ENCODE measurements around the gene OTOS. TPM values are rescaled to one million over a fixed set of nuclear protein-coding genes. Genes with fewer than 3 reads are reported as not detected.

Gene OTOS
- total RNA-seq, 2 experiments from 2014 or later: not detected

DNA sequence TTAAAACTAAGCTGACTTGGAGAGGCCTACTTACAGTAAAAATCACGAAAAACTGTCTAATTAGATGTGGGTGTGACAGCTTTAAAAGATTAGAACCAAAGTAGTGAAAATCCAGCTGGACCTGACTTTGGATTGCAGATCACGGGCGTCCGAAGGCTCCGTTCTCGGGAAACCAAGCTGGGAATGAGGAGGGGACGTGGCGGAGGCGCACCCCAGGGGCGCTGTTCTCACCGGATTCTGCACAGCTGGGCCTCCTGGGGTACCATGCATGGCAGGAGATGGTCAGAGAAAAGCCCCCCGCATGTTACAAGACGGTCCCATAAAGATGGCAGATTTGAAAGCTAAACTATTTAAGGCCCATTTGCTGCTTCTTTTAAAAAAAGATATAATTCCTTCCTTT lies 5.0 kb upstream of the OTOS start:
- no peaks in the 10 kb centered on the region for H3K27me3 Mint-ChIP-seq (ENCODE audit: low read depth)
- ChIA-PET CTCF (interaction anchor here (1.2 to 4.9 kb wide), 2 partner anchors 83 to 86 kb away, joined by 3 to 73 read pairs; no protein-coding TSS in a partner anchor), POLR2A (no interaction called here)
- no peak overlapping the region for H3K4me3 Mint-ChIP-seq
- H3K36me3 Mint-ChIP-seq (ENCODE audit: low read depth): no peaks in the 10 kb centered on the region
- no peak overlapping the region for H3K27ac Mint-ChIP-seq
- ATAC-seq (no peak), DNase-seq (no peak)
- H3K4me1 Mint-ChIP-seq (ENCODE audit: low read depth): no peaks in the 10 kb centered on the region
- H3K9me3 Mint-ChIP-seq (ENCODE audit: insufficient read depth): no peaks in the 10 kb centered on the region

DNA sequence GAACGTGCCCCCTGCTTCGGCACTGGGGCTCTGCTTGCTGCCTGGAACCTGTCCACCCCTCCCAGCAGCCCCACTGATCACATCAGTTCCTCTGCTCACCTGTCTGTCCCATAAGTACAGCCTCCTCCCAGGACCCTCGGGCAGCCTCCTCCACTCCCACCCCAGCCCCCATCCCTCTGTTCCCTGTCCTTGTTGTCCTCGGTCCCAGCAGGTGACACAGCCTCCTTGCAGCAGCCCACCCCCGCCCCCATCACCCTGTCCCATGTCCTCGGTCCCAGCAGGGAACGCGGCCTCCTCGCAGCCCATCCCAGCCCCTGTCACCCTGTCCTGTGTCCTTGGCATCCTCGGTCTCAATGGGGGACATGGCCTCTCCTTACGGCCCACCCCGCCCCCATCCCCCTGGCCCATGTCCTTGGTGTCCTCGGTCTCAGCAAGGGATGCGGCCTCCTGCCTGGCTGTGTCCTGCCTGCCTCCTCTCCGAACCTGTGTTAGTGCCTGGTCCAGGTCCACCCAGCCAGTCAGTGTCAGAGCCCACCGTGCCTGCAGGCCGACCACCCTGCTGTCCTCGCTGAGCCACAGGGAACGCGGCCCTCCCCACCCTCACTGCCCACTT lies 4.3 kb upstream of the OTOS start:
- Mint-ChIP-seq H3K36me3 (ENCODE audit: low read depth) (no peaks in the 10 kb centered on the region), H3K4me3 (no peak overlapping the region), H3K27ac (no peak overlapping the region), H3K9me3 (ENCODE audit: insufficient read depth) (no peaks in the 10 kb centered on the region), H3K27me3 (ENCODE audit: low read depth) (no peaks in the 10 kb centered on the region), H3K4me1 (ENCODE audit: low read depth) (no peaks in the 10 kb centered on the region)
- CTCF ChIA-PET: interaction anchor here (0.8 to 4.9 kb wide), 6 partner anchors 8 to 210 kb away, joined by 3 to 73 read pairs (median 6); no protein-coding TSS in a partner anchor
- ATAC-seq (no peak), DNase-seq (no peak)
- POLR2A ChIA-PET: no interaction called here

DNA sequence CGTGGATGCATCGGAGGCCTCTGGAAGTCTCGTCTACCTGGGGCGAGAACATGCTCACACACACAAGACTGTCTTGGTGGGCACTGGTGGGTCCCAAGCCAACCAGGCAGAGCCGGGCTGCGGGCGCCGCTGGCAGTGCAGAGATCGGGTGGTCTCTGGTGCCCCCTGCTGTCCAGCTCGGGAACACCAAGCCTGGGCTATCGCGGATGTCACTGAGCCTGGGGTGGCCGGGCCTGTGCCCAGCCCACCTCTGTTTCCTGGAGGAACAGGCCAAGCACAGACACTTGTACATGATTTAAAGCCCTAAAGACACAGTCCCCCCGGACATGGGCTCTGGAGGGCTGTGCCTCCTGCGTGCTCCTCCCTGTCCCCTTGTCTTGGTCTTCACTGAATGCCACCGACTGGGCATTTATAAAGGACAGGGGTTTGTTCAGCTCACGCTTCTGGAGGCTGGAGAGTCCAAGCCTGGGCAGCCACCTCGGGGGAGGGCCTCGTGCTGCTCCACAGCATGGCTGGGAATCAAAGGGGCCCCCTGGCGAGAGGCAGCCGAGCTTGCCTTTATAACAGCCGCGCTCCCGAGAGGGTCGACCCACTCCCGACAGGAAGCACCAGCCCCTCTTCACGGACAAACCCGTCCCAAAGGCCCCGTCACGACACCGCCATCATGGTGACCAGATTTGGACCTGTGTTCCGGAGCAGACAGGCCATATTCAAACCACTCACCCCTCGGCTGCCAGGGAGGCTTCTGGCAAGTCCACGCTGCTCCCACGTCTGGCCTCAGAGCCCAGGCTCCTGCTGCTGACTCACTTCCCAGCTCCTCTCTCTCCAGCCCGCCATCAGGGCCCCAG lies 3.6 kb upstream of the OTOS start:
- H3K4me1 Mint-ChIP-seq (ENCODE audit: low read depth): no peaks in the 10 kb centered on the region
- ATAC-seq (peak; percentile 93), DNase-seq (peak; percentile 84)
- H3K27me3 Mint-ChIP-seq (ENCODE audit: low read depth): no peaks in the 10 kb centered on the region
- no peaks in the 10 kb centered on the region for H3K36me3 Mint-ChIP-seq (ENCODE audit: low read depth)
- POLR2A ChIA-PET: no interaction called here
- H3K4me3 Mint-ChIP-seq: no peak overlapping the region
- no peak overlapping the region for H3K27ac Mint-ChIP-seq
- H3K9me3 Mint-ChIP-seq (ENCODE audit: insufficient read depth): no peaks in the 10 kb centered on the region
- CTCF ChIA-PET: interaction anchor here (0.8 to 4.9 kb wide), 9 partner anchors 9 to 210 kb away, joined by 3 to 73 read pairs (median 5); no protein-coding TSS in a partner anchor

DNA sequence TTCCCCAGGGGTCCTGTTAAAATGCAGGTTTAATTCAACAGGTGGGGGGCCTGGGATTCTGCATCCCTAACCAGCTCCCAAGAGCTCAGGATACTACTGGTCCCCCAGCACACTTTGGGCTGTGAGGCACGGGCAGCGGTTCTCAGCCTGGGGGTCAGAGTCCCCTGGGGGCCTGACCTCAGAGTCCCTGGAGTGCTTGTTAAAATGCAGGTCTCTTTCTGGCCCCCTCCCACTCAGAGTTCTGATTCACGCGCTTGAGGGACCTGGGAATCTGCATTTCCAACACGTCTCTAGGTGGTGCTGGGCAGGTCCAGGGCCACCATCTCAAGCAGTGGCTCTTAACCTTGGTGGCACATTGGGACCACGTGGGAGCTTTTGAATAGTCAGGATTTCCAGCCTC lies 2.8 kb upstream of the OTOS start:
- no peak for DNase-seq
- no peak for ATAC-seq
- CTCF ChIA-PET: interaction anchor here (1.2 to 4.9 kb wide), 7 partner anchors 10 to 209 kb away, joined by 3 to 73 read pairs (median 5); no protein-coding TSS in a partner anchor

GRCh38 chr2:240142859-240143258 lies 2.4 kb upstream of the OTOS start:
- no peak for ATAC-seq
- H3K27ac Mint-ChIP-seq: no peak overlapping the region
- H3K36me3 Mint-ChIP-seq (ENCODE audit: low read depth): no peaks in the 10 kb centered on the region
- CTCF ChIA-PET: interaction anchor here (1.3 to 4.9 kb wide), 5 partner anchors 10 to 121 kb away, joined by 3 to 73 read pairs (median 6); no protein-coding TSS in a partner anchor
- no peaks in the 10 kb centered on the region for H3K4me1 Mint-ChIP-seq (ENCODE audit: low read depth)
- POLR2A ChIA-PET: no interaction called here
- H3K4me3 Mint-ChIP-seq: no peak overlapping the region
- no peaks in the 10 kb centered on the region for H3K27me3 Mint-ChIP-seq (ENCODE audit: low read depth)
- no peaks in the 10 kb centered on the region for H3K9me3 Mint-ChIP-seq (ENCODE audit: insufficient read depth)
- DNase-seq: no peak

More for the DNA sequence above, 2.8 kb upstream of the OTOS start:
- Mint-ChIP-seq H3K36me3 (ENCODE audit: low read depth) (no peaks in the 10 kb centered on the region), H3K27ac (no peak overlapping the region), H3K9me3 (ENCODE audit: insufficient read depth) (no peaks in the 10 kb centered on the region), H3K4me3 (no peak overlapping the region), H3K4me1 (ENCODE audit: low read depth) (no peaks in the 10 kb centered on the region), H3K27me3 (ENCODE audit: low read depth) (no peaks in the 10 kb centered on the region)
- POLR2A ChIA-PET: no interaction called here

- Mint-ChIP-seq H3K27me3 (ENCODE audit: low read depth) (no peaks in the 10 kb centered on the region), H3K36me3 (ENCODE audit: low read depth) (no peaks in the 10 kb centered on the region), H3K4me1 (ENCODE audit: low read depth) (no peaks in the 10 kb centered on the region), H3K27ac (no peak overlapping the region), H3K4me3 (no peak overlapping the region), H3K9me3 (ENCODE audit: insufficient read depth) (no peaks in the 10 kb centered on the region)
- ATAC-seq (no peak), DNase-seq (no peak)
- POLR2A ChIA-PET: no interaction called here
- CTCF ChIA-PET: interaction anchor here (1.3 to 4.9 kb wide), 4 partner anchors 9 to 121 kb away, joined by 3 to 73 read pairs (median 5); no protein-coding TSS in a partner anchor
Observed at GRCh38 chr2:240142256-240142775, 1.9 kb upstream of the OTOS start.

- Mint-ChIP-seq H3K27me3 (ENCODE audit: low read depth) (no peaks in the 10 kb centered on the region), H3K27ac (no peak overlapping the region), H3K9me3 (ENCODE audit: insufficient read depth) (no peaks in the 10 kb centered on the region), H3K4me3 (no peak overlapping the region), H3K36me3 (ENCODE audit: low read depth) (no peaks in the 10 kb centered on the region), H3K4me1 (ENCODE audit: low read depth) (peaks cover 4% of the 10 kb centered on the region)
- ChIA-PET CTCF (interaction anchor here (2.5 to 4.9 kb wide), 2 partner anchors 9 to 79 kb away, joined by 6 to 73 read pairs; no protein-coding TSS in a partner anchor), POLR2A (no interaction called here)
- no peak for DNase-seq
- ATAC-seq: no peak
Observed at GRCh38 chr2:240141736-240142135, 1.3 kb upstream of the OTOS start.

DNA sequence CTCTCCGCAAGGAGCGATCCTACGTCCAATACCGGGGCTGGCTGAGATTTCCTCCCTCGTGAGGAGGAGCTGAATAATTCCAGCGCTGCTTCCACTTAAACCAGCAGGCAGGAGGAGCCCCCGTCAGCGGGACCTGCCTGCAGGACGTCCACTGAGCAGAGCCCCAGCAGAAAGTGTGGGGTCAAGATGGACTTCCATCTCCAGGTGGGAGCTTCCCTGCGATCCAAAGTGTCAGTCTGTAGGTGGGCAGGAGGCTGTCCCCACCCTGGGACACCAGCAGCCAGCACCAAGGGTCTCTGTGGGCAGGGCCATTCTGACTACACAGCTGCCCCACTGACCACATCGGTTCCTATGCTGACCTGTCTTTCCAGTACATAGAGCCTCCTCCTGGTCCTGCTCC lies 462 bp upstream of the OTOS start:
- ChIA-PET CTCF (no interaction called here), POLR2A (no interaction called here)
- no peak for DNase-seq
- peaks cover 9% of the 10 kb centered on the region for H3K4me1 Mint-ChIP-seq (ENCODE audit: low read depth)
- H3K36me3 Mint-ChIP-seq (ENCODE audit: low read depth): no peaks in the 10 kb centered on the region
- H3K4me3 Mint-ChIP-seq: no peak overlapping the region
- no peak for ATAC-seq
- no peaks in the 10 kb centered on the region for H3K27me3 Mint-ChIP-seq (ENCODE audit: low read depth)
- H3K9me3 Mint-ChIP-seq (ENCODE audit: insufficient read depth): no peaks in the 10 kb centered on the region
- no peak overlapping the region for H3K27ac Mint-ChIP-seq

GRCh38 chr2:240139666-240140393 lies 628 bp downstream of the OTOS start:
- DNase-seq (no peak), ATAC-seq (no peak)
- no peaks in the 10 kb centered on the region for H3K27me3 Mint-ChIP-seq (ENCODE audit: low read depth)
- POLR2A ChIA-PET: no interaction called here
- H3K36me3 Mint-ChIP-seq (ENCODE audit: low read depth): no peaks in the 10 kb centered on the region
- CTCF ChIA-PET: interaction anchor here (1.0 kb wide), 1 partner anchor 79 kb away, joined by 10 read pairs; no protein-coding TSS in a partner anchor
- H3K27ac Mint-ChIP-seq: no peak overlapping the region
- H3K9me3 Mint-ChIP-seq (ENCODE audit: insufficient read depth): no peaks in the 10 kb centered on the region
- peaks cover 18% of the 10 kb centered on the region for H3K4me1 Mint-ChIP-seq (ENCODE audit: low read depth)
- H3K4me3 Mint-ChIP-seq: no peak overlapping the region

- H3K27ac Mint-ChIP-seq: peak overlapping the region; percentile 37
- CTCF ChIA-PET: interaction anchor here (0.6 to 1.0 kb wide), 2 partner anchors 18 to 78 kb away, joined by 3 to 10 read pairs; no protein-coding TSS in a partner anchor
Observed at GRCh38 chr2:240139011-240139441, 1.4 kb downstream of the OTOS start.

DNA sequence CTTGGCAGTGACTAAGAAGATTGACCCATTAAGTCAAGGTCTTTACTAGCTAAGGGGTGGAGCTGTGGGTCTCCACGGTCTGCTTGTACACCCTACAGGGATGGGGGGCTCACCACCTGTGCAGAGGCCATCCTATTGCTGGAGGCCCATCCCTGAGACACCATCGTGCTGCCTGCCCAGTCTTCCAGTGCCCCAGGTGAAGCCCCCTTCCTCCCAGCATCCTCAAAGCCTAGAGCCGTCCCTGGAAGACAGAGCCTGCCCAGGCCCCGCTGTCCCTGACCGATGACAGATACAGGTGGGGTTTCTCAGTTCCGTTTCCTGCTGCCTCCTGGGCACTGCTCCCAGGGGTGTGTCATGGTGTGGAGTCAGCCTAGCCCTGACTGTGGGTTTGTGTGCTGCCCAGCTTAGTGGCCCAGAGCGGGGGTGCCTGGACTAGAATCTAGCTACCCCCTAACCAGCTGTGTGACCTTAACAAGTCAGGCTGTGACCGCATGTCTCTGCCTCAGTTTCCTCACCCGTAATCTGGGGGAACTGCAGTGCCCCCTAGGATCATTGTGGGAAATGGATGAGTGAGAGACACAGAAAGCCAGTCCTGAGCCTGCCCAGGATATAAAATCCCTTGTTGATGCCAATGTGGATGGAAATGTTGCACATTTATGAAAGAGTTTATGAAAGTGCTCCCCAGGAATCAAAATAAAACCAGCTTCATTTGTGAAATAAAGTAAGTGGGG lies 2.0 kb downstream of the OTOS start:
- POLR2A ChIA-PET: interaction anchor here (1.0 kb wide), 1 partner anchor 26 kb away, joined by 3 read pairs; no protein-coding TSS in a partner anchor
- no peak overlapping the region for H3K4me3 Mint-ChIP-seq
- no peaks in the 10 kb centered on the region for H3K27me3 Mint-ChIP-seq (ENCODE audit: low read depth)
- no peaks in the 10 kb centered on the region for H3K36me3 Mint-ChIP-seq (ENCODE audit: low read depth)
- no peak for DNase-seq
- no peak overlapping the region for H3K27ac Mint-ChIP-seq
- no peaks in the 10 kb centered on the region for H3K9me3 Mint-ChIP-seq (ENCODE audit: insufficient read depth)
- peaks cover 26% of the 10 kb centered on the region for H3K4me1 Mint-ChIP-seq (ENCODE audit: low read depth)
- ATAC-seq: no peak
- CTCF ChIA-PET: interaction anchor here (0.6 to 1.1 kb wide), 2 partner anchors 19 to 77 kb away, joined by 3 read pairs; no protein-coding TSS in a partner anchor

More at GRCh38 chr2:240139011-240139441, 1.4 kb downstream of the OTOS start:
- peaks cover 26% of the 10 kb centered on the region for H3K4me1 Mint-ChIP-seq (ENCODE audit: low read depth)
- no peak overlapping the region for H3K4me3 Mint-ChIP-seq
- DNase-seq (no peak), ATAC-seq (no peak)
- no peaks in the 10 kb centered on the region for H3K36me3 Mint-ChIP-seq (ENCODE audit: low read depth)
- H3K27me3 Mint-ChIP-seq (ENCODE audit: low read depth): no peaks in the 10 kb centered on the region
- POLR2A ChIA-PET: no interaction called here
- H3K9me3 Mint-ChIP-seq (ENCODE audit: insufficient read depth): no peaks in the 10 kb centered on the region

All from activated CD8-positive, alpha-beta T cell treated with anti-CD3 and anti-CD28 coated beads, Interleukin-2, amount 10 ng/mL, durations not matched to agents 7 days and 5 days (primary cell).